Adrenal gland (tissue), 12 donors: ENCODE measurements around the gene PHKB. TPM values are rescaled to one million over a fixed set of nuclear protein-coding genes. Genes with fewer than 3 reads are reported as not detected.

ENCODE experiments used
- DNase-seq, 7 donors: peaks; one replicate each; pipeline ENCODE4 v3.0.0-alpha.2; 2019 to 2020
- H3K27ac ChIP-seq, 5 donors: fragments of 200-600 bp; sonication (generic) in 4 of 5; 1 replicate in 3 of 5; 2 replicates in 2 of 5; pipeline versions ENCODE4 v1.5.1 to v1.8.0; 2016 to 2020; ENCODE audit warnings: mild to moderate bottlenecking in 1 of 5
- H3K27me3 ChIP-seq: fragments of 200-600 bp; 2 replicates; pipeline ENCODE4 v1.8.0; 2021
- H3K36me3 ChIP-seq, 2 donors: fragments of 200-600 bp; replicated peaks in 1 of 2; 1 replicate in 1 of 2; 2 replicates in 1 of 2; pipeline versions ENCODE4 v1.5.1 to v1.8.0; 2018 to 2022
- H3K4me1 ChIP-seq, 2 donors: fragments of 200-600 bp; replicated peaks in 1 of 2; 1 replicate in 1 of 2; 2 replicates in 1 of 2; pipeline versions ENCODE4 v1.5.1 to v1.8.0; 2018 to 2021
- H3K4me3 ChIP-seq, 4 donors: fragments of 200-600 bp; sonication (generic) in 3 of 4; one replicate each; pipeline ENCODE4 v1.5.1; 2016 to 2018
- H3K9me3 ChIP-seq, 3 donors: fragments of 200-600 bp; sonication (generic) in 1 of 3; replicated peaks in 1 of 3; 1 replicate in 2 of 3; 2 replicates in 1 of 3; pipeline versions ENCODE4 v1.5.1 to v1.8.0; 2016 to 2021
- POLR2A ChIP-seq, 2 donors: fragments of 450-650 bp; IDR thresholded peaks; one replicate each; pipeline ENCODE4 v1.6.1; 2017; ENCODE audit warnings: antibody characterized with exemption in 2 of 2, mild to moderate bottlenecking in 2 of 2, moderate library complexity in 1 of 2
- WGBS, 4 donors: extraction: QIAGEN DNeasy Blood & Tissue Kit in 2 of 4; methylation state at CpG; one replicate each; pipeline versions ENCODE4 v1.1.5 to v1.1.7; 2013 to 2017; 5-methylcytosine and 5-hydroxymethylcytosine counted together
- intact Hi-C, 2 donors: fragments of 100-400 bp; cut with DNase I; formaldehyde crosslinking; loops; one replicate each; pipeline versions ENCODE4 v1.14.1 to v1.15.0; 2022 to 2023
- polyA plus RNA-seq, 3 donors: library from polyadenylated mRNA; stranded (reverse); fragments of 200-250 nt in 2 of 3; fragments of 350-450 nt in 1 of 3; fragmentation: Illumina TruSeq in 1 of 3; extraction: RNeasy Lipid Tissue Mini Kit (QIAGEN cat#74804) in 1 of 3; gene quantifications; one replicate each; pipeline ENCODE4 v1.2.3, GENCODE V29; 2013 to 2014
- total RNA-seq, 9 donors: library from RNA; depleted of rRNA in 4 of 9; stranded (reverse); fragments of >200 nt in 4 of 9; fragments of 120-200 nt in 1 of 9; fragmentation: NEBNext Ultra II Directional in 1 of 9; extraction: Animal tissue kit (Norgen Biotek cat#: 25700) in 1 of 9; gene quantifications; one replicate each; pipeline versions ENCODE4 v1.1.0 to v1.2.4, GENCODE V29; 2013 to 2023
- TF ChIP-seq, protein P1 (sequence below), 6 experiments: fragments of 450-650 bp in 4 of 6; fragments of 200-600 bp in 2 of 6; sonication (generic) in 1 of 6; IDR thresholded peaks; 1 replicate in 5 of 6; 2 replicates in 1 of 6; pipeline versions ENCODE4 v1.5.1 to v1.8.0; 2016 to 2021; ENCODE audit warnings: antibody characterized with exemption in 6 of 6, mild to moderate bottlenecking in 2 of 6, moderate library complexity in 1 of 6
- donor health status: healthy with polysubstance abuse.
- donor health status: Bipolar disorder and iron deficiency.
- donor health status: DM: yes; HTN: yes; CAD: no.
- donor health status: DM: no; HTN: no; CAD: no.
- donor health status: DM: no; HTN: no; CAD: no.
- donor health status: DM: yes; HTN: yes; CAD: no.

The PHKB gene
- total and polyA plus RNA-seq, 12 donors: 27.6 to 167 (median 107) TPM

DNA sequence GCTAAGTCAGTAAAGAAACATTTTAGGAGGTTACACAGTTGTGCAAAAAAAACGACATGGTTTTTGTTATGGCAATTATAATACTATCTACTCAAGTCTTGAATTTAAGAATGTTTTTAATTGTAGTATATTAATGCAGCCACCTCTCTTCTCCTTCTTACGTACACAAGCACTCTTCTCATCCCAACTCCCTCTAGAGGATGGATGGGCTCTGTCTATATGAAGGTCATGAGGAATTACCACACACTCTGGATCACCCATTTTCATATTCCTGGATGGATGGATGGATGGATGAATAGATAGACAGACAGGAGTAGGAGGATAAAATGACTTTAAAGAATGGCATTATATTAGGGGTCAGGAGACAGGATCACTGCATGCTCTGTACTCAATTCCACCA, 120.0 kb downstream of the PHKB start:
- Histone ChIP-seq H3K27ac (no peak overlapping the region), H3K4me1 (no peaks in the 10 kb centered on the region), H3K9me3 (no peaks in the 10 kb centered on the region), H3K36me3 (no peaks in the 10 kb centered on the region), H3K27me3 (no peaks in the 10 kb centered on the region), H3K4me3 (no peak overlapping the region)
- no peak for DNase-seq
- intact Hi-C loops: no loop called here
- 74 to 89% (median 84%) methylated on average over 2 of the region's 2 CpGs for WGBS, 4 donors
- TF ChIP-seq POLR2A (IDR thresholded peaks at IDR 0.05): no peak
- TF ChIP-seq, protein P1, sequence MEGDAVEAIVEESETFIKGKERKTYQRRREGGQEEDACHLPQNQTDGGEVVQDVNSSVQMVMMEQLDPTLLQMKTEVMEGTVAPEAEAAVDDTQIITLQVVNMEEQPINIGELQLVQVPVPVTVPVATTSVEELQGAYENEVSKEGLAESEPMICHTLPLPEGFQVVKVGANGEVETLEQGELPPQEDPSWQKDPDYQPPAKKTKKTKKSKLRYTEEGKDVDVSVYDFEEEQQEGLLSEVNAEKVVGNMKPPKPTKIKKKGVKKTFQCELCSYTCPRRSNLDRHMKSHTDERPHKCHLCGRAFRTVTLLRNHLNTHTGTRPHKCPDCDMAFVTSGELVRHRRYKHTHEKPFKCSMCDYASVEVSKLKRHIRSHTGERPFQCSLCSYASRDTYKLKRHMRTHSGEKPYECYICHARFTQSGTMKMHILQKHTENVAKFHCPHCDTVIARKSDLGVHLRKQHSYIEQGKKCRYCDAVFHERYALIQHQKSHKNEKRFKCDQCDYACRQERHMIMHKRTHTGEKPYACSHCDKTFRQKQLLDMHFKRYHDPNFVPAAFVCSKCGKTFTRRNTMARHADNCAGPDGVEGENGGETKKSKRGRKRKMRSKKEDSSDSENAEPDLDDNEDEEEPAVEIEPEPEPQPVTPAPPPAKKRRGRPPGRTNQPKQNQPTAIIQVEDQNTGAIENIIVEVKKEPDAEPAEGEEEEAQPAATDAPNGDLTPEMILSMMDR (IDR thresholded peaks at IDR 0.05): no peak

DNA sequence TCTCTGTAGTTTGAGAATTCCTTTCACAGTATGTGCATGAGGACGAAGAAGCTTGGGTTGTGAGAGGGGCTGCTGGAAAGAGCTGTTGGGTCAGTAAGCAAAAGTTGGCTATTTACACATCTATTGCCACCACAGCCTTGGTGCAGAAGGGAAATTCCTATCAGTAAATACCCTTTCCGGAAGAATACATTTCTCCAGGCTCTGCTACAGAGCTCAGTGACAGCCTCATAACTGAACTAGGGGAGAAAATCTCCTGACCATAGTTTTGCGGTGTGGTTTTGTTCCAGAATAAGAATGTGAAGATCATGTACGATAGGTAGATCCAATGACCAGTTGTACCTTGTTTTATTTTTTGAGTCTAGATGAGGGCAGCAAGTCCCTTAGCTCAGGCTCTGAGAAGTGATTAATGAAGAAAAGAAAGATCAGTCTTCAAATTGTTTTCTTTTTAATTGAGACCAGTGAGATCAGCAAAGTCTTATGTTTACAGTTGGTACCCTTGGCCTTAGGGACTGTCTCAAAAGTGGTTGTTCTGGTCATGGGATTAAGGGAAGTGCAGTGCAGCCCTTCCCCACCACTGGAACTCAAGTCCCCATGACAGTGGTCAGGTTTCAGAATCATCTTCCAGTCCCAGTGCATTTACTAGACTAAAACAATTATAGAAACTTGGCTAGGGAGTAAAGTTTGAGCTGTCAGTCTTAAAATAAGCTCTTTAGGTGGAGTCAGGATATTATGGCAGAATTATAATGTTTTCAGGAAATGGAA, 123.5 kb downstream of the PHKB start:
- Histone ChIP-seq H3K36me3 (peaks cover 0 to 11% of the 10 kb centered on the region in 2 donors), H3K27me3 (no peaks in the 10 kb centered on the region)
- intact Hi-C loops: no loop called here

DNA sequence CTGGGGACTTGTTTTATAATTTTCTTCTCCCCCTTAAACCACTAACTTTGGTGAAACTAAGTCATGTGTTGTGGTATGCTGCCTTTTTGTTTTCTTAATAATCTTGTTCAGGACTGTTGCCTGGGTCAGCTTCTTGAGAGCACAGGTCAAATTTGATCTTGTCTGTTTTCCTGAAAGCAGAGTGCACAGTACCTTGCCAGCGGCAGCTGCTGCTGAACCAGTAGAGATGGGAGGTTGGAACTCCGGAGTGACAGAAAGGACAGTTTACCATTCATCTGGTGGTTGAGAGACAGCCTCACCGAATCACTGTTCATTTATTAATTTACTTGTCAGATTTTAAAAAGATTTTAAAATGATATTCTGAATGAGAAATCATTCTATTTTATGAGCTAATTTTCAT, 125.0 kb downstream of the PHKB start:
- 89 to 95% (median 92%) methylated on average over 3 of the region's 3 CpGs for WGBS, 4 donors
- Histone ChIP-seq H3K36me3 (peaks cover 0 to 26% of the 10 kb centered on the region in 2 donors), H3K4me1 (no peaks in the 10 kb centered on the region), H3K27ac (no peak overlapping the region), H3K9me3 (no peaks in the 10 kb centered on the region), H3K27me3 (no peaks in the 10 kb centered on the region), H3K4me3 (no peak overlapping the region)
- intact Hi-C loops: no loop called here
- TF ChIP-seq, protein P1 (IDR thresholded peaks at IDR 0.05): no peak
- no peak for TF ChIP-seq POLR2A (IDR thresholded peaks at IDR 0.05)
- DNase-seq: no peak

More for the DNA sequence above, 123.5 kb downstream of the PHKB start:
- WGBS, 4 donors: 90 to 97% (median 94%) methylated on average over 4 of the region's 4 CpGs
- no peaks in the 10 kb centered on the region for H3K9me3 ChIP-seq
- TF ChIP-seq, protein P1 (IDR thresholded peaks at IDR 0.05): no peak
- TF ChIP-seq POLR2A (IDR thresholded peaks at IDR 0.05): no peak
- no peak overlapping the region for H3K27ac ChIP-seq
- H3K4me1 ChIP-seq: no peaks in the 10 kb centered on the region
- DNase-seq: no peak
- no peak overlapping the region for H3K4me3 ChIP-seq

DNA sequence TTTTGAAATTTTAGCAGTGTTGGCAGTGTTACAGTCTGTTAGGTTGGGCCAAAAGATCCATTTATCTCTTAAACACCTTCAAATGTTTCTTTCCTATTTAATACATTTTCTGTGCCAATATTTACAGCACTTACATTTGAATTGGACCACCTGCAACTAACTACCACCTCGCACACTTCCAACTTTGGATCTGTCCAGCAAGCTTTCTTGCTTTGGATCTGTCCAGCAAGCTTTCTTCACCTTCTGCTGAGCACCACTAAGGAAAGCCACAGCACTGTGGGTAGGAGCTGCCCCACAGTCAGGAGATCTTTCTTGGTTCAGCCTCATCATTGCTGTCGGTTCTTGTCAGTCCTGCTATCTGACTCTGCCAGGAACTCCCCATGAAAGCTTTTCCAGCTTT, 129.3 kb downstream of the PHKB start:
- no peak overlapping the region for H3K4me3 ChIP-seq
- H3K4me1 ChIP-seq: no peaks in the 10 kb centered on the region
- intact Hi-C loops: no loop called here
- peaks cover 0 to 38% of the 10 kb centered on the region in 2 donors for H3K36me3 ChIP-seq
- 94 to 98% (median 96%) methylated on average over 2 of the region's 2 CpGs for WGBS, 4 donors
- DNase-seq: no peak
- TF ChIP-seq POLR2A (IDR thresholded peaks at IDR 0.05): no peak
- TF ChIP-seq, protein P1 (IDR thresholded peaks at IDR 0.05): no peak
- H3K27me3 ChIP-seq: no peaks in the 10 kb centered on the region
- H3K27ac ChIP-seq: no peak overlapping the region
- H3K9me3 ChIP-seq: no peaks in the 10 kb centered on the region
